Gastroesophageal sphincter (tissue), 3 donors: ENCODE measurements around the gene AP4E1.

Source experiments
- CTCF ChIP-seq, 4 experiments: fragments of 200-600 bp in 2 of 4; fragments of 450-650 bp in 2 of 4; sonication (generic) in 1 of 4; IDR thresholded peaks; one replicate each; pipeline ENCODE4 v1.5.1; 2017 to 2019; ENCODE audit warnings: antibody characterized with exemption in 4 of 4, mild to moderate bottlenecking in 2 of 4, moderate library complexity in 2 of 4
- EP300 ChIP-seq: sonication (generic); formaldehyde crosslinking; IDR thresholded peaks from one replicate; pipeline ENCODE4 v1.6.1; 2017; ENCODE audit warnings: antibody characterized with exemption, mild to moderate bottlenecking
- POLR2AphosphoS5 ChIP-seq: sonication (generic); formaldehyde crosslinking; IDR thresholded peaks from one replicate; pipeline ENCODE4 v1.6.1; 2017; ENCODE audit warnings: antibody characterized with exemption

GRCh38 chr15:50879016-50879617 lies 29.4 kb upstream of the AP4E1 start:
- no peak for TF ChIP-seq CTCF (IDR thresholded peaks at IDR 0.05)
- TF ChIP-seq POLR2AphosphoS5 = no peak
- no peak for TF ChIP-seq EP300
